Spinal cord (tissue), 10 donors: ENCODE results near the gene SRRM2. TPM values are rescaled to one million over a fixed set of nuclear protein-coding genes. Genes with fewer than 3 reads are reported as not detected.
A peak's percentile ranks its signal among the peaks of the same experiment; 100 is the strongest.

Experiments used
- DNase-seq, 6 donors: peaks; one replicate each; pipeline versions ENCODE4 v3.0.0 to v3.0.0-alpha.2; 2013 to 2015; ENCODE audit warnings: low spot score in 6 of 6, low read depth in 4 of 6
- H3K27ac ChIP-seq: one replicate; pipeline ENCODE4 v1.5.1; 2013; ENCODE audit warnings: low read depth, low read length, control low read depth
- H3K27me3 ChIP-seq: one replicate; pipeline ENCODE4 v1.6.1; 2013; ENCODE audit warnings: low read length; ENCODE audit not compliant: control insufficient read depth, insufficient read depth
- H3K36me3 ChIP-seq: one replicate; pipeline ENCODE4 v1.6.1; 2013; ENCODE audit warnings: low read length; ENCODE audit not compliant: control insufficient read depth, insufficient read depth
- H3K4me1 ChIP-seq: one replicate; pipeline ENCODE4 v1.6.1; 2013; ENCODE audit warnings: low read length; ENCODE audit not compliant: control insufficient read depth, insufficient read depth
- H3K4me3 ChIP-seq: one replicate; pipeline ENCODE4 v1.5.1; 2013; ENCODE audit warnings: low read depth, low read length, control low read depth
- H3K9me3 ChIP-seq: one replicate; pipeline ENCODE4 v1.6.1; 2013; ENCODE audit warnings: low read length; ENCODE audit not compliant: control insufficient read depth, insufficient read depth
- WGBS: methylation state at CpG from one replicate; pipeline ENCODE4 v1.1.5; 2013; ENCODE audit warnings: missing lambda C conversion rate; ENCODE audit not compliant: insufficient coverage; 5-methylcytosine and 5-hydroxymethylcytosine counted together
- polyA plus RNA-seq, 2 donors: library from polyadenylated mRNA; unstranded; fragments of 120-200 nt; gene quantifications; one replicate each; pipeline ENCODE4 v1.2.1, GENCODE V29; 2013; ENCODE audit not compliant: insufficient read length in 2 of 2
- total RNA-seq, 2 donors: library from RNA; depleted of rRNA in 1 of 2; stranded (reverse); fragments of 120-200 nt in 1 of 2; fragments of >200 nt in 1 of 2; gene quantifications; one replicate each; pipeline versions ENCODE4 v1.2.3 to v1.2.4, GENCODE V29; 2013 to 2014
- donor health status: healthy.

The SRRM2 gene
- total and polyA plus RNA-seq, 4 donors, result 105 to 610 (median 326) TPM

- H3K36me3 ChIP-seq, result peaks cover 52% of the 10 kb centered on the region
- DNase-seq, result no peak
- peaks cover 54% of the 10 kb centered on the region for H3K4me1 ChIP-seq
- peak overlapping the region; percentile 48 for H3K27ac ChIP-seq
- H3K27me3 ChIP-seq, result no peaks in the 10 kb centered on the region
- 87% methylated on average over 7 of the region's 7 CpGs for WGBS
- peak overlapping the region; percentile 5 for H3K4me3 ChIP-seq
- H3K9me3 ChIP-seq, result no peaks in the 10 kb centered on the region
These were observed 22.8 kb downstream of the SRRM2 start for GRCh38 chr16:2775131-2775716.

- peak overlapping the region; percentile 52 for H3K27ac ChIP-seq
- DNase-seq, result no peak
- peak overlapping the region; percentile 79 for H3K4me3 ChIP-seq
- no peaks in the 10 kb centered on the region for H3K27me3 ChIP-seq
- H3K4me1 ChIP-seq, result peaks cover 50% of the 10 kb centered on the region
- no peaks in the 10 kb centered on the region for H3K9me3 ChIP-seq
- peaks cover 45% of the 10 kb centered on the region for H3K36me3 ChIP-seq
- 66% methylated on average over 6 of the region's 11 CpGs for WGBS
These were observed 23.5 kb downstream of the SRRM2 start for GRCh38 chr16:2775765-2776499.

GRCh38 chr16:2776500-2777139 is 24.2 kb downstream of the SRRM2 start:
- Histone ChIP-seq H3K4me3 (peak overlapping the region; percentile 79), H3K27ac (peak overlapping the region; percentile 52), H3K36me3 (peaks cover 38% of the 10 kb centered on the region), H3K4me1 (peaks cover 46% of the 10 kb centered on the region), H3K27me3 (no peaks in the 10 kb centered on the region), H3K9me3 (no peaks in the 10 kb centered on the region)
- DNase-seq, result no peak
- under 1% methylated on average over 68 of the region's 72 CpGs for WGBS

- no peaks in the 10 kb centered on the region for H3K27me3 ChIP-seq
- under 1% methylated on average over 70 of the region's 70 CpGs for WGBS
These were observed 24.9 kb downstream of the SRRM2 start, which contains the start of gene ELOB for GRCh38 chr16:2777231-2777902. Gene ELOB, minus strand, starts transcription at chr16:2777280. Its CDS starts 41 bp downstream, at chr16:2777239.

GRCh38 chr16:2777903-2778629 is 25.6 kb downstream of the SRRM2 start:
- Histone ChIP-seq H3K9me3 (no peaks in the 10 kb centered on the region), H3K4me3 (peak overlapping the region; percentile 89), H3K4me1 (peaks cover 45% of the 10 kb centered on the region), H3K36me3 (peaks cover 24% of the 10 kb centered on the region), H3K27me3 (peaks cover 3% of the 10 kb centered on the region), H3K27ac (peak overlapping the region; percentile 98)
- 20% methylated on average over 24 of the region's 27 CpGs for WGBS
- DNase-seq, result peak in 1 of 6 donors; percentile 39

More at GRCh38 chr16:2777231-2777902, 24.9 kb downstream of the SRRM2 start, which contains the start of gene ELOB:
- Histone ChIP-seq H3K4me1 (peaks cover 45% of the 10 kb centered on the region), H3K36me3 (peaks cover 31% of the 10 kb centered on the region), H3K27ac (peak within 1 kb of the TSS; percentile 98), H3K4me3 (peak within 1 kb of the TSS; percentile 89), H3K9me3 (no peaks in the 10 kb centered on the region)
- DNase-seq, result peak; percentile 78 to 97 (median 86)

GRCh38 chr16:2778630-2778958 is 26.2 kb downstream of the SRRM2 start:
- Histone ChIP-seq H3K27ac (peak overlapping the region; percentile 98), H3K4me1 (peaks cover 45% of the 10 kb centered on the region), H3K27me3 (peaks cover 3% of the 10 kb centered on the region), H3K9me3 (no peaks in the 10 kb centered on the region), H3K36me3 (peaks cover 19% of the 10 kb centered on the region), H3K4me3 (peak overlapping the region; percentile 89)
- WGBS, result 96% methylated on average over 10 of the region's 12 CpGs
- DNase-seq, result no peak

- no peak for DNase-seq
- peaks cover 38% of the 10 kb centered on the region for H3K4me1 ChIP-seq
- no peak overlapping the region for H3K4me3 ChIP-seq
- H3K27me3 ChIP-seq, result peaks cover 7% of the 10 kb centered on the region
- 91% methylated on average over 15 of the region's 23 CpGs for WGBS
- H3K27ac ChIP-seq, result no peak overlapping the region
- no peaks in the 10 kb centered on the region for H3K9me3 ChIP-seq
- H3K36me3 ChIP-seq, result peaks cover 12% of the 10 kb centered on the region
These were observed 26.9 kb downstream of the SRRM2 start for GRCh38 chr16:2779151-2779920.

- 56% methylated on average over 10 of the region's 17 CpGs for WGBS
- H3K4me3 ChIP-seq, result no peak overlapping the region
- H3K36me3 ChIP-seq, result peaks cover 4% of the 10 kb centered on the region
- no peak overlapping the region for H3K27ac ChIP-seq
- DNase-seq, result no peak
- peaks cover 37% of the 10 kb centered on the region for H3K4me1 ChIP-seq
- peaks cover 16% of the 10 kb centered on the region for H3K27me3 ChIP-seq
- no peaks in the 10 kb centered on the region for H3K9me3 ChIP-seq
These were observed 27.8 kb downstream of the SRRM2 start for GRCh38 chr16:2779978-2780898.
